NCI-H1092 treated with DMSO at 0.1 percent for 48 hours (cell line): ENCODE data around the gene TWIST2.

ENCODE experiments used
- DNase-seq: peaks from one replicate; lab custom pipeline; 2025; lab: John Stamatoyannopoulos, UW

TWIST2 gene

DNA sequence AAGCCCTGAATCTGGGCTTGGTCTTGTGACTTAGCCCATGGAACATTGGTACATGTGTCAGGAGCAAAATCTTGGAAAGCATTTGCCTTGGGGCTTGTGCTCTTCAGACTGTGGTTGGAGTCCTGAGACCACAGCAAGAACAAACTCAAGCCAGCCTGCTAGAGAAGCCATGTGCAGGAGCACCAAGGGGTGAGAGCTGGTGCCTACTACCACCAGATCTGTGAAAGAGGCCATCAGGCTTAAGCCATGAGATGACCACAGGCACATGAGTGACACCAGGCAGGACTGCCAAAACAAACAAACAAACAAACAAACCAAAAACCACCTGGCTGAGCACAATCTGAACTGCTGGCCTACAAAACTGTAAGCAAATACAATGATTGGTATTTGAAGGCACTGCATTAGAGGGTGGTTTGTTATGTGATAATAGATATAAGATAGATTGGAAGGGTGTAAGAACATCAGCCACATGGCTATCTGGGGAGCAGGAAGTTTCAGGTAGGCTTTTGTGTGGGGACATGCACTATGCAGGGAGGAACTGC, 9.0 kb upstream of the TWIST2 start:
- DNase-seq, result no peak

DNA sequence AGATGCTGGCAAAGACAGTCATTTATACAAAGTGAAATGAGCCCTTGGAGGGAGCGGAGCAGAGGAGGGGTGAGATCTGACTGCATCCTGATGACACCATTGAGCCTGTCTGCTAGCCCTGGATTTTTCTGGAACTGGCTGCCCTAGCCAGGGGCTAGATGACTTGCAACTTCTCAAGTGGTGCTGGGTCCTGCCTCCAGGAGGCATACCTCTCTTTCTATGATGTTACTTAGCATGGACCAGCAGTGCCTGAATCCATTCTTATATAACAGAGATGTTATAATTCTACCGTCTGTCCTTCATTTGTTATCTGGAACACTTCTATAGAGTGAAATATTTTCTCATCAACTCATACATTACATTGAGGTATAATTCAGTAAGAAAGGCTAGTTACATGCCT, 8.5 kb upstream of the TWIST2 start:
- DNase-seq, result no peak

DNA sequence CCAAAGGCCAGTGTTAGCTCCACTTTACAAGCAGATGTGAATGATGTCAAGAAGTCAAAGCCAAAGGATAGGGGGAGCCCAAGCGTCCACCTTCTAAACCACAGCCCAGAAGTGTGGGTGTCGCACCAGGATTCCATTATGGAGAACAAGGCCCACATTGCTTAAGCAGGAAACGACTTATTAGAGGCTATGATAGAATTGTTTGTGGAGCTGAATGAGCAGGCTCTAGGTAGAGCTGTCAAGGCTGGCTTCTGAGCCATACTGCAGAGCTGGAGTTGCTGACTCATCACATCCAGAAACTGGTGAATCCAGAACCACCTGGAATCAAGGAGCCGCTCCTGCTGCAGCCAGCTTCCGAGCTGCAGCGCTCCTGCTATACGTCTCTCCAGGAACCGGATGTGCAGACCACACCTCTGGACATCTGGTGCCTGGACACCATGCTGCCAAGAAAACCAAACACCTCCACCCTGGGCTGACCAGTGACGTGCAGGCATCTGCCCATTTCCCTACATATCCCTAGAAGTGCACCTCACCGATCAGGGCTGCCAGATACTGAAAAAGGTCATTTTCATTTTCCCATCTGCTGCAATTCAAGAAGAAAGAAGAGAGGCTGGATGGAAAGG, 6.2 kb upstream of the TWIST2 start:
- no peak for DNase-seq

DNA sequence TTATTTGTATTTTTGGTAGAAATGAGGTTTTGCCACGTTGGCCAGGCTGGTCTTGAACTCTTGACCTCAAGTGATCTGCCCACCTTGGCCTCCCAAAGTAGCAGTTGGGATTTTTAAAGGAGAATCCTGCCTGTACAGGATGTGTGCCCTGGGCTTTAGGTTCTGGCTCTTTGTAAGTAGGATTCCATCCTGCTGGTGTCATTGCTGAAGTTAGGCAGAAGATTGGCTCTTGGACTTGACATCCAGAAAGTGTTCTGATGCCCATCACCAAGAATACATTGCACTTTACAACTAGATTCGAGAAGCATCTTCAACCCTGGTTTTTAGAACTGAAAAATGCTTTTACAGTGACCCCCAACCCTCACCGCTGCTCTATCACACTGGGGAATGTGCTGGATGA, 4.4 kb upstream of the TWIST2 start:
- no peak for DNase-seq

DNA sequence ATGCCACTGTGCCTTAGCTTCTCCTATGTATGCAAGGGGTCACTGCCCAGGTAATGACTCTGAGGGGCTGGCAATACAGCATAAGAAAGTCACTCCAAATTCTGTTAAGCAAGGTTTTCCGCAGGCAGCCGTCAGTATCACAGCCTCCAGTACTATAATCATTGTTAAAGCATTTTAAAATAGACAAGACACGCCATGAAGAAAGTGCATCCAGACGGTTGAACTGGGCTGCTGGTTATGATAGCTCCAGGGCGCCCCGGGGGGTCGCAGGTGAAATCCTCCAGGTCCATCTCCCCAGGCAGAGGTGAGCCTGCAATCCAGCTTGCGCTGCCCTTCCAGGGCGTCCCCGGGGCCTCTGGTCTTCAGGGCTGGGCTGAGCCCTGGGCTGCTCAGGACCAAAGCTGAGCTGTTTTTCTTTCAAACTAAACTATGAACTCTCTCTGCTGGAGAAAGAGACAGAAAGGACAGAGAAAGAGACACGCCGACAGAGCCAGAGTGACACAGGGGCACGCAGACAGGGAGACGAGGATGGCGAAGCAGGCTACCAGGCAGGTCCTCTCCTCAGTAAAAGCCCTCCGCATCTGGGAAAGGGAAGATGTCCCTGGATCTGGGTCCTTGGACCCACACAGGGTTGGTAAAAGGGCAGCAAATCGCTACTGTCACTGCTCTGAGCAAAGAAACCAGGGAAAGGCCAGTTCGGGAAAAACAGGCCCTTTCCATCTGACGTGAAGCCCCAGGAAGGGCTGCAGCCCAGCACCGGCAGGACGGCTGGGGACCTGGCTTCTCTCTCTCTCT, 2.1 kb upstream of the TWIST2 start:
- DNase-seq, result no peak

DNA sequence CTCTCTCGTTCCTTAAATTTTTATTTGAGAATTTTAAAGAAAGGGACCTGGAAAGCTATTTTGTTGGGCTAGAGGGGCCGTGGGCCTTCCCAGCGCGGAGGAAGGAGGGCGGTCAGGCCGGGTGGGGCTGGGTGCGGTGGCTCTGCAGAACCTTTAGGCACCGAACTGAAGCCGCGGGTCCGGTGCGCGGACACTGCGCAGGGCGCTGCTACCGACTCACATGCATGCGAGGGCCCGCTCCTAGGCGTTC, 1.6 kb upstream of the TWIST2 start:
- no peak for DNase-seq

DNA sequence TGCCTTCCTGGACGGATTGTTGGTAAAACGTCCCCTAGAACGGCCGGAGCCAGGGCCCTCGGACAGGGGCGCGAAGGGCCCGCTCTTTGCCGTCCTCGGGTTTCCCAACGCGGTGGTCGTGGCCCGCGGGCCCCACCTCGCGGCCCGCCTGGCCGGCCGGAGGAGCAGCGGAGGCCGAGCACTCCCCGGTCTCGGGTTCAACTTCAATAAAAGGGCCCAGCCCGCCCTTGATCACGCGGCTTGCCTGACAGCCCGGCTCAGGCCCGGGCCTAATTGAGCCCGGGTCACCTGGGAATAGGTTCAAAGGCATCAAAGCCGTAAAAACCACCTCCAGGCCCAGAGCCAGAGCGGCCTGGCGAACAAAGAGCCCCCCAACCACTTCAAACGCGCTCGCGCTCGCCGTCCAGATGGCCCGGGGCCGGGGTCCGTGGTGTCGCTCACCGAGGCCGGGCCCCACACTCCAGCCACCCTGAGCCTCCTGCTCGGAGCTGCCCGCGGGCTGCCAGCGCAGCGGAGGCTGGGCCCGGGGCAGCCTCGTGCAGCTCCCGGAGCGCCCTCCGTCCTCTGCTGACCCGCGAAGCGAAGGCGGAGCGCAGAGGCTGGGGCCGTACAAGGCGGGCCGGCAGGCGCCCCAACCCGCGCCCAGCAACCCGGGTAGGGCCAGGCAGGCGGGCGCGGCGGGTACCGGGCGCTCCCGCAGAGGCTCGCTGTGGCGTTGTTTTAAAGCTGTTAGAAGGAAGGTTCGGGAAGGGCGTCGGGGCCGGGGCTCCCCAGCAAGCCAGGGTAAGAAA, 1.1 kb upstream of the TWIST2 start:
- no peak for DNase-seq

DNA sequence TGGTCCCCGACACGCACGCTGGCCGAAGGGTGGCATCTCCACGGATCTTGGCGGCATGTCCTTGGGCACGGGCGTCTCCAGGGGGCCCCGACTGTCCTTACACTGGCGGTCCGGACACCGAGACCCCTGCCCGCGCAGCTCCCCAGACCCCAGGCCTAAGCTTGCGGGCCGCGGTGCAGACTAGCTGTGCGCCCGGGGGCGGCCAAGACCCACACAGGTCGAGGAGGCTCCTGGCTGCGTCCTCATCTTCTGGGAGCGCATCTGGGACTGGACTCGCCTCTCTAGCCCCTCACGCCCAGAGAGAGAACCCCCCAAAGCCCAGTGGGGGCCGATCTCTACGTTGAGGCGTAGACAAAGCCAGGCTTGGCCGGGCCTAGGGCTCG, 475 bp upstream of the TWIST2 start:
- DNase-seq, result no peak

DNA sequence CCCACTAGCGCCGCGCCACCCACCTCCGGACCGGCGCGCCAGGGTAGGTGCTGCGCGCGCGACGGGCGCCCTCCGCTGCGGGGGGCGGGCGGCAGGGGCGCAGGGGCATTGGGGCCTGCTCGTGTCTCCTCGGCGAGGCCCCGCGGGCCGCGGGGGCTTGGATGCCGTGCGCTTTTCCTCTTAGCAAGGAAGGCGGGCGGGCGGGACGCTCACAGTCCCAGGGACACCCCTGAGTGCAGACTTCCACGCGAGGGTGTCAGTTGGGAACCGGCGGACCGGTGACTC, 748 bp downstream of the TWIST2 start:
- no peak for DNase-seq

DNA sequence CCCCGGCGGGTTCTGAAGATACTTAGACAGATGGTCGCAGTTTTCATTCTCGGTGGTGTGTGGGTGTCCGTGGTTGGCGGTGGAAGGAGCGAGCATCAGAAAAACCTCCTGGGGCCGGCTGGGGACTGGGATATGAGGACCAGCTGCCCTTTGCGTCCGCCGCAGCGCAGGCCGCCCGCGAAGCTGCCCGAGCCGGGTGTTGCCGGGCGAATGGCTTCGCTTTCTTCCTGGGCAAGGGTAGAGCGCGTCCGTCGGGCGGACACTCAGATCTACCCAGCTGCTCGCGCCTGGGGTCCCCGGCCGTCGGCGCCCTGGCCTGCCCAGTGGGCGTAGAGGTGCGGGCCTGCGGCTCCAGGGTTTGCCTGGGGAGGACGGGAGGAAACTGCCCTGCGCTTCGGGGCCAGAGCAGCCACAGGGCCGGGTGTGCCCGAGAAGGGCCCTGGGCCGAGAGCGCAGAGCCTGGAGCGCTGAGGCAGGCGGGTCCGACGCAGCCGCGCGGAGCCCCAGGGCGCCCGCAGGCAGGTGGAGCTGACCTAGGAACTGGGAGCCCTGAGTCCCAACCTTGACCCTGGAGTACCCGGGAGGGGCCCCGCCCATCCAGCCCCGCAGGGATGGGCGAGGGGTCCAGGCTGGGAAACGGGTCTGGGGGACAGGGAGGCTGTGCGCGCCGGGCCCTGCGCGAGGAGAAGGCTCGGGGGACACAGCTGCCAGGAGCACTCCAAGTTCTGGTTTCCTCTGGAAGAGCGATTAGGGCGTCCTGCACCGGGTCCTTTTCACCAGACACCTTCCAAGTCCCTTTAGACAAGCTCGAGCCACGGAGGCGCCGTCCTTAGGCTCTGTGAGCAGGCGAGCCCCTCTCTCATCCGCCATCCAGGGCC, 1.3 kb downstream of the TWIST2 start:
- DNase-seq, result no peak

DNA sequence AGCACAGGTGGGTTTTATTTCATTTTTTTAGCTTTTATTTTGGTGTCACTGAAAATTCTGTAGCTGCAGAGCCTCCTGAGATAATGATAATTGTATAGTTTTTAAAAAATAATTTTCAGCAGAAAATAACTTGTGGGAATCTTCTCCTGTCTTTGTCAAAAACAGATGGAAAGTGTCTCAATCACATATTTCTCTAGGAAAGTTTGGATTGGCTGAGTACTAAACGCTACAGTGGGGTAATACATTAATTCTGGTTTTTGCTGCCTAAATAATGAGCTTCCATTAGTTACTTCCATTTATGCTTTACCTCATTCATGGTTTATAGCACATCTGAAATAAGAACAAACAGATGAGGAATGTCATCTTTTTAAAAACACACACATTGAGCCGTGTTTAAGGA, 2.2 kb downstream of the TWIST2 start:
- no peak for DNase-seq

DNA sequence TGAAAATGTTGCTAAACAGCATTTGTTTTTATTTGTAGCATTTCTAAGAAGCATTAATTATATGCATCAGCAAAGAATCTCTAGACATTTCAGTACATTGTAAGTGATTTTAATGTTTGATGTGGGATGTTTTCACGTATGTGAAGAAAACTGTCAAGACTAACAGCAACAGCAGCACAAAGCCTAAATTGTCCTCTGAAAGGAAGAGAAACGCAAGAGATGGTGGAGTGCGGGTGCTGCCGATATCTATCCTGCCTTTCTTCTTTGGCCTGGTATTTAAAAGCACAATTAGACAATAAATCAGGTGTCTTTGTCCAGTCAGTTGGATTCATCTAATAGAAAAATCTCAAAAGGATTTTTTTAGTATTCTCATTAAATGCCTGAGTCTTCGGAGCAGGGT, 3.1 kb downstream of the TWIST2 start:
- DNase-seq, result no peak

DNA sequence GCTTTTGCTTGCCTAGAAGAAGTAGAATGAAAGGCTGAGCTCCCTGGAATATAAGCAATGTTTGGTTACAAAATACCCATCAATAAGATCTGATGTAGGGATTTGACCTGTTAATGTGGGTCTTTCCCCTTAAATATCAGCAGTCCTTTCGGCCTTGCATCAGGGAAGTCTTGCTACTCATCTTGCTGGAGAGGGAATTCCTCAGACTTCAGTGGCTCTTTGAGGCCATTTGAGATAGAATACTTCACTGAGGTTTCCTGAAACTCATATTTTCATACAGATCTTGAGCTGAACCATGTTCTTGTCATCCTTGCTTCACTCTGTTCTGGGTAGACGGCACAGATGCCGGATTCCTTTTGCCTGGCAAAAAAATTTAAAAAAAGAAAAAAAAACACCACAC, 3.9 kb downstream of the TWIST2 start:
- no peak for DNase-seq

DNA sequence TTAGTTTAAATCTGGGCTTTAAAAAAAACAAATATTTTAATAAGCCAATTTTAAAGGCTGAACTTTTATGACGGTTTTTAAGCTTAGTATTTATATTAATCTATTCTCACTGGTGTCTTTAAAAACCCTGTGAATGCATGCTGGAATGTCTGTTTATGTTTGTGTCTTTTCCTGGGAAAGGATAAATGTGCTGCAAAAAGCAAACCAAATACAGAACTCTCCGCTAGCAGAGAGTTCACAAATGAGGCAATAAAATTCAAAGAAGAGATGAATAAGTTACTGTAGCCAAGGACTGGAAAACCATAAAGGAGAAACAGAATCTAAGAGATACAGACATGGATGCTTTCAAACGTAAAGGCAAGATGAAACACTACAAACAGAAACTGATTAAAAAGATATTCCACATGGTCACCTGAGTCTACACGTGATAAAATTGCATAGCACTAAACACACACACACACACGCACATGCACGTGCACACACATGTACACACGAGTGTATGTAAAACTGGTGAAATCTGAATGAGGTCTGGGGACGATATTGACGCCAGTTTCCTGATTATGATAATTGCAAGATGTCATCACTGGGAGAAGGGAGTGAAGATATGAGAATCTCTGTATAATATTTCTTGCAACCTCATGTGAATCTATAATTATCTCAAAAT, 4.5 kb downstream of the TWIST2 start:
- no peak for DNase-seq

DNA sequence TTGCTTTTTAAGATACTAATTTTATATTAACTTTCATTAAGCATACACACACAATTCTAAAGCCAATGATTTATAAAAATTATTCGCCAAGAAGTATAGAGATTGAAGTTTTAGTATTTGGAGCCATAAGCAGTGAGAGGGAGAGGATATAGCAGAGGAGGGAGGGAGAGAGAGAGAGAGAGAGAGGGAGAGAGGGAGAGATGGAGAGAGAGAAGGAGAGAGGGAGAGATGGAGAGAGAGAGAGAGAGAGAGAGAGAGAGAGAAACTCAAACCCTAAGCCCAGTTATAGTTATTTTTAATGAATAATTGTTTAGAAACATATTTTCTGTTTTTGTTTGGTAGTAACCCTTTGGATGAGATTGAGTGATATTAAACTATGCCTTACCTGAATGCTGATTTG, 5.3 kb downstream of the TWIST2 start:
- no peak for DNase-seq

DNA sequence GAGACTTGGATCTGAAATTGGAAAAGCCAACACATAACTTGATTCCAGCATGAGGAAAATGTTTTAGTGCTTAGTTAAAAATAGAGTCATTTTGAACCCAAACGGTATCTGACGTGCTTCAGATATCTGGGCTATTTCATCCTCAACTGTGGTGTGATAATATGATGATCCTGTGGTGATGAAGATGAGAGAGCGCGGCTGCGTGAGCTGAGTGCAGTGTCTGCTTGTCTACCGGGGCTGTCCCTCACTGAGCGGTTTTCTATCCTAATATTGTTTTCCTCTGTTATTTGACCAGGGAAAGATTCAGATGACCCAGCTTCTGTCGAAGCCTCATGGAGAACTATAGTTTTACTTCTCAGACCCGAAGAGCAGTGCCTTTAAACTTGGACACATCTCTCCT, 5.8 kb downstream of the TWIST2 start:
- no peak for DNase-seq

DNA sequence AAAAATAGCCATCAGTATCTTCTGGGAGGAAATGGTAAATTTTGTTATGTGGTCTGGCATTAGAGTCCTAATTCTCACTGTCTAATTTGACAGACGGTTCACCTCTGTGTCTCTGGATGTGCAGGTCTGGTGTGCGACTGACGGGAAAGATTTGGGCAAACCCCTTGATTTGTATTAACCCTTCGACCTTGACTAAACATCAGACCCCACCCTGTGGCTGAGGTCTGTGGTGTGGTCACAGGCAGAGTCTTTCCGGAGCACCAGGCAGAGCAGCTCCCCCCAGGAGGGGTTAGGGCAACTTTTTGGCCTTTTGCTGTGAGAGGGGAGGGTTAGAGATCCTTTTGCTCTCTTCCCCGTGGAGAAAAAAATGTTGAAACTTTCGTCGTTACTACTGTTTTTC, 6.4 kb downstream of the TWIST2 start:
- no peak for DNase-seq

DNA sequence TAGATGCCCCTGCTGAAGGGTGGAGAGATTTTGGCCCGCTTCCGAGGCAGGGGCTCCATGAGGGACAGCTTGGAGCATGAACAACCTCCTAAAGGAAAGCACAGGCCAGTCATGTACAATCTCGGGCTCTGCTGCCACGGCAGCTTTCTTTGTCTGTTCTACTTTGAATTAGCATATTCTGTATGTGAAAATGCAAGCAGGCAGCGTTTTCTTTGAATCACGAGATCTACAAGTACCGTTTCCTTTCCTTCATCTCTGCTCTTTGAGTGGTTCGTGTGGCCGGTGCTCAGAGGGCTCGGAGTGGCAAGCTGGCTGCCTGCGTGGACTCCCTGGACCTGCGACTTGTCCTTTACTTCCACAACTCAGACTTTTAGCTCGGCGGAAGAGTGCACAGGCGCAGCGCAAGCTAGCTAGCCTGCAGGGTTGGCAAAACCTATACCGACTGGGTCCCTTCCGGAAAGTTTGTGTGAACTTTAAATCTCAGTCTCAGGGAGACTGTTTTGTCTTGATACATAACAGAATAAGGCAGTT, 6.9 kb downstream of the TWIST2 start:
- DNase-seq, result no peak

DNA sequence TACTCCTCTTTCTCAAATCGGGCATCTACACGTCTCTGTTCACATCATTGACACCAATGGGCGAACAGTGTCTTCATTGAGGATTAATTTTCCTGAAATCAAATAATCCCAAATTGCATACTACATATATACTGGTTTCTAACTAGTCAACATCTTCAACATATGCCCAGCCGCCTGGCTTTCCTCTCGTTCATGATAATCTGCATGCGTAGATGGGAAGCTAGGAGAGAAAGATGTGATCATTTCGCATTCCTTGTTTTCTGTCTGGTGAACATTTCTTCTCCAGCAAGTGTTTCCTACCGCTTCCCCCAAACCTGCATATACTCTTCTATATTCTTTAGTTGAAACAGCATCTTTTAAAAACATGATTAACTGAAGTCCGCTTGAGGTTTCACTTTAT, 7.4 kb downstream of the TWIST2 start:
- DNase-seq, result no peak

DNA sequence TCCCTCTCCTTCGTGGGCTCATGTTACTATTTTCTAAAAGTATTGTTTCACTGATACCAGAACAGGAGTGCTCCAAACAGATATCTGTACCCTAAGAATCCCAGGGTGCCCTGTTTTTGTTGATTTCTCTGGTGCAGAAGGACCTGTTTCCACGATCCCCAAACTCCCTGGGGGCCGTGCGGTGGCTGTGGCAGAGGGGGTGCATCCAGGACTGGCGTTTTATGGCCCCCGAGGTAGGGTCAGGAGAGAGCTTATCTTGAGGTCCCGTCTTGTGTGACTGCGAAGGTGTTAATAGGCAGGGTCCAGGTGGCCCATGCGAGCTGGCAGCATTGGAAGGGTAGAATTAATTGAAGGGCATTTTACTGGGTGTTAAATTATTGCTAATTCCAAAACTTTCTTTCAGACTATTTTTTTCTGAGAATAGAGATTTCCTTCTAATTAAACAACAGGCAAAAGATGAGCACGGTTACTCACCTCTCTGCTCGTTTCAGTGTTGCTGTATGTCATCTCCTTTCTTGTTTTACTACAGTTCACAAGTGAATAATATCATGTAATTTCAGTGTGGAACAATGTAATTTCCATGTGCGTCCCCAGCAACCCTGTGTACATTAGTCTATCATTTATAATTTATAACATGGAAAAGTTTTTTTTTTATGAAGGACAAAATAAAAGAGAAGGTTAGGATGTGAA, 8.2 kb downstream of the TWIST2 start:
- no peak for DNase-seq
